SK-N-SH (cell line): ENCODE data around the gene AHNAK2. TPM values are rescaled to one million over a fixed set of nuclear protein-coding genes. Genes with fewer than 3 reads are reported as not detected.

Experiments
- CTCF ChIA-PET: fragments of 300-600, 350-600 bp; formaldehyde crosslinking; extraction: SDS; loops from one replicate; lab custom pipeline; 2021; lab: Yijun Ruan, JAX
- POLR2A ChIA-PET: fragments of 350-600 bp; sonication (Branson Sonifier 250); formaldehyde crosslinking; extraction: SDS; loops from one replicate; lab custom pipeline; 2020; ENCODE audit warnings: antibody characterized with exemption, inconsistent platforms; lab: Yijun Ruan, JAX
- DNase-seq: peaks from one replicate; pipeline ENCODE4 v3.0.0; 2012
- H2AFZ ChIP-seq: fragments of 200-600 bp; sonication (generic); 2 replicates; pipeline ENCODE4 v1.8.1; 2016; ENCODE audit warnings: antibody characterized with exemption, mild to moderate bottlenecking, low read depth
- H3F3A ChIP-seq: fragments of 200-600 bp; sonication (generic); replicated peaks from 2 replicates; pipeline ENCODE3; 2016; ENCODE audit warnings: antibody characterized with exemption, mild to moderate bottlenecking; ENCODE audit not compliant: insufficient read depth
- H3K27ac ChIP-seq, 2 experiments: fragments of 200-500 bp in 1 of 2; fragments of 200-600 bp in 1 of 2; sonication (Bioruptor generic) in 1 of 2; sonication (generic), shearing (Covaris generic) in 1 of 2; 2 replicates each; pipeline versions ENCODE4 v1.5.1 to v1.6.1; 2014 to 2016; ENCODE audit warnings: low read depth in 2 of 2, inconsistent platforms in 1 of 2, low read length in 1 of 2, mild to moderate bottlenecking in 1 of 2, mixed read lengths in 1 of 2
- H3K27me3 ChIP-seq: fragments of 200-600 bp; sonication (generic), shearing (Covaris generic); 2 replicates; pipeline ENCODE4 v1.6.1; 2016; ENCODE audit warnings: mixed run types; ENCODE audit not compliant: insufficient read depth
- H3K36me3 ChIP-seq, 2 experiments: fragments of 200-500 bp in 1 of 2; fragments of 200-600 bp in 1 of 2; sonication (Bioruptor generic) in 1 of 2; sonication (generic) in 1 of 2; replicated peaks in 1 of 2; 2 replicates each; pipeline versions ENCODE3 to v1.5.1; 2014 to 2016; ENCODE audit warnings: low read length in 1 of 2, mild to moderate bottlenecking in 1 of 2; ENCODE audit not compliant: insufficient read depth in 2 of 2, control insufficient read depth in 1 of 2
- H3K4me1 ChIP-seq, 2 experiments: fragments of 200-500 bp in 1 of 2; fragments of 200-600 bp in 1 of 2; sonication (Bioruptor generic) in 1 of 2; sonication (generic), shearing (Covaris generic) in 1 of 2; 2 replicates each; pipeline versions ENCODE4 v1.5.1 to v1.6.1; 2014 to 2016; ENCODE audit warnings: low read depth in 1 of 2, low read length in 1 of 2, mixed run types in 1 of 2; ENCODE audit not compliant: insufficient read depth in 2 of 2, control insufficient read depth in 1 of 2
- H3K4me2 ChIP-seq: fragments of 200-600 bp; sonication (generic), shearing (Covaris generic); 2 replicates; pipeline ENCODE4 v1.6.1; 2017; ENCODE audit warnings: mixed run types
- H3K4me3 ChIP-seq, 2 experiments: fragments of 200-500 bp in 1 of 2; fragments of 200-600 bp in 1 of 2; sonication (Bioruptor generic) in 1 of 2; sonication (generic), shearing (Covaris generic) in 1 of 2; 2 replicates each; pipeline versions ENCODE4 v1.5.1 to v1.8.1; 2014 to 2016; ENCODE audit warnings: low read depth in 2 of 2, inconsistent platforms in 1 of 2, low read length in 1 of 2, mild to moderate bottlenecking in 1 of 2, mixed read lengths in 1 of 2, moderate library complexity in 1 of 2
- H3K79me2 ChIP-seq: fragments of 200-600 bp; sonication (generic); 2 replicates; pipeline ENCODE4 v1.8.1; 2017; ENCODE audit warnings: mild to moderate bottlenecking; ENCODE audit not compliant: insufficient read depth
- H3K9ac ChIP-seq: fragments of 200-600 bp; sonication (generic); 2 replicates; pipeline ENCODE4 v1.6.1; 2017; ENCODE audit warnings: mixed run types
- H3K9me2 ChIP-seq: fragments of 200-600 bp; sonication (generic); 2 replicates; pipeline ENCODE4 v1.6.1; 2017; ENCODE audit warnings: mixed run types
- H3K9me3 ChIP-seq: fragments of 200-600 bp; sonication (generic); 2 replicates; pipeline ENCODE4 v1.6.1; 2017; ENCODE audit warnings: mixed run types, mild to moderate bottlenecking, moderate library complexity
- H4K20me1 ChIP-seq: fragments of 200-600 bp; sonication (generic); 2 replicates; pipeline ENCODE4 v1.6.1; 2017; ENCODE audit warnings: mild to moderate bottlenecking, mixed run types; ENCODE audit not compliant: insufficient read depth
- EZH2phosphoT487 ChIP-seq: fragments of 200-600 bp; sonication (generic); IDR thresholded peaks from 2 replicates; pipeline ENCODE4 v1.6.1; 2017; ENCODE audit warnings: low read depth, mixed run types, mild to moderate bottlenecking, antibody characterized with exemption, moderate library complexity, borderline replicate concordance
- FOSL2 ChIP-seq: IDR thresholded peaks from 2 replicates; pipeline ENCODE4 v1.4.0; 2012; ENCODE audit warnings: low read depth, mild to moderate bottlenecking, moderate library complexity, borderline replicate concordance
- FOXJ3 ChIP-seq: sonication (generic); formaldehyde crosslinking; IDR thresholded peaks from 2 replicates; pipeline ENCODE4 v1.5.1; 2020; ENCODE audit warnings: mild to moderate bottlenecking, missing genetic modification reagents
- RAD21 ChIP-seq: IDR thresholded peaks from 2 replicates; pipeline ENCODE4 v1.6.1; 2012; ENCODE audit warnings: mild to moderate bottlenecking, low read length
- RFX5 ChIP-seq: IDR thresholded peaks from 2 replicates; pipeline ENCODE4 v1.6.1; 2012; ENCODE audit warnings: mild to moderate bottlenecking, improper control_type of control experiment, low read length
- SIN3A ChIP-seq: IDR thresholded peaks from 2 replicates; pipeline ENCODE4 v1.6.1; 2012; ENCODE audit warnings: low read depth, mild to moderate bottlenecking, low read length, moderate library complexity, borderline replicate concordance
- SMC3 ChIP-seq: IDR thresholded peaks from 2 replicates; pipeline ENCODE4 v1.6.1; 2012; ENCODE audit warnings: low read depth, low read length, improper control_type of control experiment
- WGBS: methylation state at CpG from one replicate; pipeline ENCODE4 v1.1.6; 2017; ENCODE audit warnings: low lambda C conversion rate; 5-methylcytosine and 5-hydroxymethylcytosine counted together
- polyA plus RNA-seq, 3 experiments: library from polyadenylated mRNA; depleted of rRNA; stranded (reverse); fragments of >200 nt; gene quantifications; 2 replicates each; pipeline ENCODE4 v1.2.3, GENCODE V29; 2012
- TF ChIP-seq, protein P1 (sequence below): IDR thresholded peaks from 2 replicates; pipeline ENCODE4 v1.4.0; 2012; ENCODE audit warnings: low read depth, borderline replicate concordance
- TF ChIP-seq, protein P2 (sequence below): fragments of 150-350 bp; IDR thresholded peaks from 2 replicates; pipeline ENCODE4 v1.6.1; 2016; ENCODE audit warnings: mild to moderate bottlenecking, low read depth, low read length

The AHNAK2 gene
- polyA plus RNA-seq, 1 of the 3 experiments (the other 2 are of a cell fraction), result 33.5 TPM

DNA sequence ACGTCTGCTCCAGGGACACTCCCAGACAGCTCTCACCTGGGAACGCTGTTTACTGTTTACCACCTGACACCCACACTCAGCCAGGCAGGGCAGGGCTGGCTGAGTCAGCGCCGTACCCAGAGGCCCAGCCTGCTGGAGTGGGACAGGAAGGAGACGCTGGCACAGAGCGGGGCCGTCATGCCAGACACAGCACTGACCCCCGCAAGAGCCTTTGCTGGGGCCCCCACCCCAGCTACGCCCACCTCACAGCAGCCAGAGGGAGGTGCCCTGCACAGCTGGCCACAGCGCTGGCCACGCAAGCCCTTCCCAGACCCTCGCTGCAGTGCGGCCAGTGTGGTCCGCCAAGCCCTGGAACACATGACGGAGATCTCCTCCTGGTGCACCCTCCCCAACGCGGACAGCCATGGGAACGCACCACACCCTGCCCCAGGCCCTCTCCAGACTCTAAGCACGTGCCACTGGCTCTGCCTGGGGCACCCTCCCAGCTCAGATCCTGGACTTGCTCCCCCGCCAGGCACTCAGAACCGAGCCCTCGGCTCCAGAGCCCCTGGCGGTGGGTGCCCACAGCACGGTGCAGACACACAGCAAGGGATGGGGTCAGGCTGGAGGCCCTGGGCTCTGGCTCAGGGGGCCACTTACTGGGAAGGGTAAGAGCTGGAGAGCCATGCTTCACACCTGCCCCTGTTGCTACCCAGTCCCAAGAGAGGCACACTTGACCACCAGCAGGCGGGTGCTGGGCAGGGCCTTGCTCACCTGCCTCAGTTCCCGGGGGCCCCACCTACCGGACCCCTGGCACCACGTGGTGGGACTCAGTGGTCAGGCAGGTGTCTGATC lies 5.7 kb downstream of the AHNAK2 start:
- Histone ChIP-seq H3K4me3 (peak overlapping the region in 1 of 2 experiments; percentile 33; a peak in 1 of 4 replicates), H3K4me1 (peaks cover 56 to 59% of the 10 kb centered on the region in 2 experiments; a peak in 3 of 4 replicates), H3K27ac (peak overlapping the region; percentile 55 to 93), H4K20me1 (no peaks in the 10 kb centered on the region), H3K27me3 (no peaks in the 10 kb centered on the region), H3K9me3 (no peaks in the 10 kb centered on the region), H3K79me2 (peaks cover 73% of the 10 kb centered on the region; the same call in 1 of the 2 replicates), H3K4me2 (peak overlapping the region; percentile 90), H3K9me2 (no peaks in the 10 kb centered on the region), H2AFZ (no peak overlapping the region), H3F3A (peaks cover 20% of the 10 kb centered on the region), H3K36me3 (no peaks in the 10 kb centered on the region), H3K9ac (peak overlapping the region; percentile 76)
- CTCF ChIA-PET, result interaction anchor here (1.1 to 11.2 kb wide), 5 partner anchors 39 to 122 kb away, joined by 3 to 284 read pairs (median 4); no protein-coding TSS in a partner anchor
- DNase-seq, result no peak
- 62% methylated on average over 17 of the region's 28 CpGs for WGBS
- POLR2A ChIA-PET, result no interaction called here
- TF ChIP-seq, protein P1, sequence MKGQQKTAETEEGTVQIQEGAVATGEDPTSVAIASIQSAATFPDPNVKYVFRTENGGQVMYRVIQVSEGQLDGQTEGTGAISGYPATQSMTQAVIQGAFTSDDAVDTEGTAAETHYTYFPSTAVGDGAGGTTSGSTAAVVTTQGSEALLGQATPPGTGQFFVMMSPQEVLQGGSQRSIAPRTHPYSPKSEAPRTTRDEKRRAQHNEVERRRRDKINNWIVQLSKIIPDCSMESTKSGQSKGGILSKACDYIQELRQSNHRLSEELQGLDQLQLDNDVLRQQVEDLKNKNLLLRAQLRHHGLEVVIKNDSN, result no peak
- TF ChIP-seq FOXJ3 (no peak), SMC3 (no peak), EZH2phosphoT487 (no peak), RAD21 (no peak), RFX5 (no peak), FOSL2 (peak; percentile 10; the same call in 1 of the 2 replicates)

DNA sequence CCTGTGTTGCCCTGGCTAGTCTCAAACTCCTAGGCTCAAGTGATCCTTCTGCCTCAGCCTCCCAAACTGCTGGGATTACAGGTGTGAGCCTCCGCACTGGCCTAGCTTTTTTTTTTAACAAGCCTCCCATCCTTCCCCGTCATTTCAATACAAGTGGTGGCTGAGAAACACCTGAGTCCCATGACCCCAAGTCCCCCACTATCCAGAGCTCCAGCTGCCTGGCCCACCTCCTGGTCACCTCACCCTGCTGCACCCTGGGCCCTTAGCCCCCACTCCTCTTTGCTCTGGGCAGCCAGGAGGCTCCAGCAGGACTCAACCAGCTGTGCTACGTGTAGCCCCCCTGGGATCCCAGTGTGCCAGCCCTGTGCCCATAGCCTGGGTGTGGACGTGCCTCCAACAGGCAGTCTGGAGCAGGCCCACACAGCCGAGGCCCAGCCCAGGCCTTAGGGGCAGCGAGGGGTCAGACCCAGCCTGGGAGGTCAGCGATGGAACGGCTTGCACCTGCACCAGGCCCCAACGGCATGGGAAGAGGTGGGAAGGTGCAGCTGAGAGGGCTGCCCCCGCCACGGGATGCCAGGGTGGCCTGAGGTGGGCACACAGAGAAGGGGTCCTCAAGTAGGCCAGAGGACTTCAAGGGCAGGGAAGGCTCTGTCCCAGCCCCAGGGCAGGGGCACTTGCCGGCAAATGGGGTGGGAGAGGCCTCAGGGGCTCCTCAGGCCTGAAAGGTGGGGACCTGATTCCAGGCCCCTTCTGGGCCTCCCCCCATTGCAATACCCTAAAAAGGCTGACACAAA lies 6.5 kb downstream of the AHNAK2 start:
- peak overlapping the region; percentile 90 for H3K4me2 ChIP-seq
- peaks cover 48 to 59% of the 10 kb centered on the region in 2 experiments; a peak in 3 of 4 replicates for H3K4me1 ChIP-seq
- peak overlapping the region in 1 of 2 experiments; percentile 93; a peak in 2 of 4 replicates for H3K27ac ChIP-seq
- CTCF ChIA-PET, result interaction anchor here (1.1 to 11.2 kb wide), 5 partner anchors 73 to 136 kb away, joined by 3 to 284 read pairs (median 4); no protein-coding TSS in a partner anchor
- no peaks in the 10 kb centered on the region for H3K9me3 ChIP-seq
- no peaks in the 10 kb centered on the region for H3K9me2 ChIP-seq
- POLR2A ChIA-PET, result no interaction called here
- no peak overlapping the region for H3K4me3 ChIP-seq
- H3F3A ChIP-seq, result peaks cover 20% of the 10 kb centered on the region
- H2AFZ ChIP-seq, result no peak overlapping the region
- H3K9ac ChIP-seq, result no peak overlapping the region
- TF ChIP-seq, protein P1, result no peak
- TF ChIP-seq, protein P2, sequence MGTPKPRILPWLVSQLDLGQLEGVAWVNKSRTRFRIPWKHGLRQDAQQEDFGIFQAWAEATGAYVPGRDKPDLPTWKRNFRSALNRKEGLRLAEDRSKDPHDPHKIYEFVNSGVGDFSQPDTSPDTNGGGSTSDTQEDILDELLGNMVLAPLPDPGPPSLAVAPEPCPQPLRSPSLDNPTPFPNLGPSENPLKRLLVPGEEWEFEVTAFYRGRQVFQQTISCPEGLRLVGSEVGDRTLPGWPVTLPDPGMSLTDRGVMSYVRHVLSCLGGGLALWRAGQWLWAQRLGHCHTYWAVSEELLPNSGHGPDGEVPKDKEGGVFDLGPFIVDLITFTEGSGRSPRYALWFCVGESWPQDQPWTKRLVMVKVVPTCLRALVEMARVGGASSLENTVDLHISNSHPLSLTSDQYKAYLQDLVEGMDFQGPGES, result no peak
- TF ChIP-seq SIN3A, result no peak
- TF ChIP-seq, all 33 proteins: peak for 0
- H4K20me1 ChIP-seq, result no peaks in the 10 kb centered on the region
- H3K79me2 ChIP-seq, result peaks cover 72% of the 10 kb centered on the region; the same call in 1 of the 2 replicates
- DNase-seq, result no peak
- H3K36me3 ChIP-seq, result no peaks in the 10 kb centered on the region
- H3K27me3 ChIP-seq, result no peaks in the 10 kb centered on the region
- WGBS, result 85% methylated on average over 6 of the region's 12 CpGs
